Vagina (tissue), 2 donors: ENCODE measurements around the gene PAK1.

Experiments used
- CTCF ChIP-seq, 3 experiments: fragments of 450-650 bp in 2 of 3; fragments of 200-600 bp in 1 of 3; sonication (generic) in 1 of 3; IDR thresholded peaks; one replicate each; pipeline ENCODE4 v1.5.1; 2017 to 2019; ENCODE audit warnings: antibody characterized with exemption in 3 of 3, mild to moderate bottlenecking in 2 of 3, moderate library complexity in 2 of 3
- POLR2A ChIP-seq, 2 donors: fragments of 450-650 bp; IDR thresholded peaks; one replicate each; pipeline ENCODE4 v1.6.1; 2017; ENCODE audit warnings: antibody characterized with exemption in 2 of 2, mild to moderate bottlenecking in 2 of 2, moderate library complexity in 2 of 2

- TF ChIP-seq CTCF (IDR thresholded peaks at IDR 0.05): no peak
- TF ChIP-seq POLR2A (IDR thresholded peaks at IDR 0.05): no peak
Observed at GRCh38 chr11:77310721-77311120, 163.2 kb downstream of the PAK1 start.
